K562 (cell line): ENCODE measurements around the gene PSMA6. TPM values are rescaled to one million over a fixed set of nuclear protein-coding genes. Genes with fewer than 3 reads are reported as not detected.
A peak's percentile ranks its signal among the peaks of the same experiment; 100 is the strongest.

Experiments
- BCL6 ChIP-seq: fragments of 250-450 bp; sonication (Bioruptor Pico); IDR thresholded peaks from 2 replicates; pipeline ENCODE4 v1.4.0; 2020
- CCNT2 ChIP-seq: IDR thresholded peaks from 2 replicates; pipeline ENCODE4 v1.6.1; 2011; ENCODE audit warnings: borderline replicate concordance, low read depth, mild to moderate bottlenecking, moderate library complexity, mixed read lengths, low read length; ENCODE audit not compliant: insufficient read length; ENCODE audit errors: extremely low read depth
- CHD1 ChIP-seq: fragments of 200-600 bp; sonication (generic); IDR thresholded peaks from one replicate; pipeline ENCODE4 v1.6.1; 2012; ENCODE audit warnings: mild to moderate bottlenecking, moderate library complexity, low read length, inconsistent platforms
- CHD2 ChIP-seq: IDR thresholded peaks from 2 replicates; pipeline ENCODE4 v1.6.1; 2011; ENCODE audit warnings: low read depth, low read length
- GATA2 ChIP-seq: sonication (generic); formaldehyde crosslinking; IDR thresholded peaks from 2 replicates; pipeline ENCODE4 v1.4.0; 2020; ENCODE audit warnings: mild to moderate bottlenecking, missing genetic modification reagents
- NCOR1 ChIP-seq: fragments of 450-650 bp; IDR thresholded peaks from 2 replicates; pipeline ENCODE4 v1.6.1; 2016; ENCODE audit warnings: mild to moderate bottlenecking, moderate library complexity
- OTX1 ChIP-seq: fragments of 450-650 bp; formaldehyde crosslinking; IDR thresholded peaks from 2 replicates; pipeline ENCODE4 v1.4.0; 2022; ENCODE audit warnings: mild to moderate bottlenecking
- PPARD ChIP-seq: fragments of 250-450 bp; sonication (Bioruptor Pico); IDR thresholded peaks from 2 replicates; pipeline ENCODE4 v1.8.0; 2022; ENCODE audit warnings: inconsistent platforms, mild to moderate bottlenecking, moderate library complexity
- PRMT5 ChIP-seq: sonication (generic); formaldehyde crosslinking; IDR thresholded peaks from 2 replicates; pipeline ENCODE4 v1.5.0; 2020; ENCODE audit warnings: missing genetic modification reagents
- PURB ChIP-seq: sonication (generic); formaldehyde crosslinking; IDR thresholded peaks from 2 replicates; pipeline ENCODE4 v1.9.0; 2021; ENCODE audit warnings: low read depth, mild to moderate bottlenecking, missing genetic modification reagents
- RBFOX2 ChIP-seq: fragments of 200-400 bp; formaldehyde crosslinking; IDR thresholded peaks from 2 replicates; pipeline ENCODE4 v1.6.1; 2017; ENCODE audit warnings: low read depth, mild to moderate bottlenecking, low read length, moderate library complexity
- SNRNP70 ChIP-seq: fragments of 200-400 bp; formaldehyde crosslinking; optimal IDR thresholded peaks from 2 replicates; pipeline ENCODE3; 2017; ENCODE audit warnings: low read depth, low read length
- SOX6 ChIP-seq: fragments of 450-650 bp; IDR thresholded peaks from 2 replicates; pipeline ENCODE4 v1.6.1; 2014; ENCODE audit warnings: mild to moderate bottlenecking
- TAF1 ChIP-seq: IDR thresholded peaks from 2 replicates; pipeline ENCODE4 v1.6.1; 2011; ENCODE audit warnings: mild to moderate bottlenecking, low read length, moderate library complexity; ENCODE audit not compliant: insufficient read depth, control insufficient read depth, severe bottlenecking; ENCODE audit errors: extremely low read depth
- TARDBP ChIP-seq: fragments of 450-650 bp; IDR thresholded peaks from 2 replicates; pipeline ENCODE4 v1.6.1; 2016
- U2AF1 ChIP-seq: fragments of 200-400 bp; formaldehyde crosslinking; optimal IDR thresholded peaks from 2 replicates; pipeline ENCODE3; 2017; ENCODE audit warnings: mild to moderate bottlenecking, low read depth, low read length, moderate library complexity
- XRCC4 ChIP-seq: IDR thresholded peaks from one replicate; pipeline ENCODE4 v1.6.1; 2011; ENCODE audit not compliant: insufficient read depth, insufficient read length; ENCODE audit errors: extremely low read depth
- ZFP30 ChIP-seq: fragments of 250-450 bp; sonication (Bioruptor Pico); IDR thresholded peaks from 2 replicates; pipeline ENCODE4 v1.8.0; 2022; ENCODE audit warnings: moderate library complexity, mild to moderate bottlenecking, inconsistent platforms, borderline replicate concordance
- ZFPM2 ChIP-seq: fragments of 250-450 bp; sonication (Bioruptor Pico); IDR thresholded peaks from 2 replicates; pipeline ENCODE4 v1.5.1; 2022; ENCODE audit warnings: mild to moderate bottlenecking
- ZNF24 ChIP-seq: fragments of 450-650 bp; IDR thresholded peaks from 2 replicates; pipeline ENCODE4 v1.6.1; 2016
- ZNF324 ChIP-seq: fragments of 250-450 bp; sonication (Bioruptor Pico); IDR thresholded peaks from 2 replicates; pipeline ENCODE4 v1.4.0; 2020; ENCODE audit warnings: mild to moderate bottlenecking
- ZNF408 ChIP-seq: fragments of 250-450 bp; sonication (Bioruptor Pico); IDR thresholded peaks from 2 replicates; pipeline ENCODE4 v1.4.0; 2020; ENCODE audit warnings: low read depth, mild to moderate bottlenecking, moderate library complexity
- ZNF57 ChIP-seq: fragments of 450-650 bp; formaldehyde crosslinking; IDR thresholded peaks from 2 replicates; pipeline ENCODE4 v1.4.0; 2020; ENCODE audit warnings: mild to moderate bottlenecking, moderate library complexity
- ZNF644 ChIP-seq: fragments of 200-800 bp; sonication (Bioruptor generic); IDR thresholded peaks from 2 replicates; pipeline ENCODE4 v1.6.1; 2016; ENCODE audit warnings: low read depth, missing genetic modification characterization, missing compliant biosample characterization
- polyA plus RNA-seq, 8 experiments: library from polyadenylated mRNA; depleted of rRNA in 4 of 8; stranded (reverse) in 5 of 8; unstranded in 3 of 8; fragments of >200 nt; fragmentation: Nextera tagmentation in 2 of 8; fragmentation: Illumina TruSeq in 1 of 8; extraction: Ambion mirVana in 2 of 8; extraction: Trizol in 1 of 8; gene quantifications; 2 replicates each; pipeline versions ENCODE4 v1.2.1 to v1.2.3, GENCODE V29; 2011 to 2014; ENCODE audit warnings: inconsistent platforms in 1 of 8, missing spikeins in 1 of 8
- total RNA-seq, 7 experiments: library from RNA; depleted of rRNA in 6 of 7; stranded (reverse); fragments of >200 nt in 6 of 7; fragmentation: Illumina TruSeq in 2 of 7; extraction: Trizol in 2 of 7; gene quantifications; 2 replicates each; pipeline versions ENCODE4 v1.2.1 to v1.2.3, GENCODE V29; 2011 to 2021; ENCODE audit warnings: low replicate concordance in 1 of 7
- TF ChIP-seq, protein P1 (sequence below): fragments of 450-650 bp; IDR thresholded peaks from 2 replicates; pipeline ENCODE4 v1.7.0; 2016; ENCODE audit warnings: borderline replicate concordance
- TF ChIP-seq, protein P2 (sequence below): fragments of 250-450 bp; sonication (Bioruptor Pico); IDR thresholded peaks from 2 replicates; pipeline ENCODE4 v1.5.0; 2020; ENCODE audit warnings: mild to moderate bottlenecking
- TF ChIP-seq, protein P3 (sequence below): fragments of 450-650 bp; IDR thresholded peaks from 2 replicates; pipeline ENCODE4 v1.6.1; 2017; ENCODE audit warnings: mild to moderate bottlenecking, moderate library complexity

PSMA6 gene
- total and polyA plus RNA-seq, 9 of the 15 experiments (the other 6 are each of a cell fraction or from before 2014, with no cell fraction given), result 210 to 952 (median 288) TPM

DNA sequence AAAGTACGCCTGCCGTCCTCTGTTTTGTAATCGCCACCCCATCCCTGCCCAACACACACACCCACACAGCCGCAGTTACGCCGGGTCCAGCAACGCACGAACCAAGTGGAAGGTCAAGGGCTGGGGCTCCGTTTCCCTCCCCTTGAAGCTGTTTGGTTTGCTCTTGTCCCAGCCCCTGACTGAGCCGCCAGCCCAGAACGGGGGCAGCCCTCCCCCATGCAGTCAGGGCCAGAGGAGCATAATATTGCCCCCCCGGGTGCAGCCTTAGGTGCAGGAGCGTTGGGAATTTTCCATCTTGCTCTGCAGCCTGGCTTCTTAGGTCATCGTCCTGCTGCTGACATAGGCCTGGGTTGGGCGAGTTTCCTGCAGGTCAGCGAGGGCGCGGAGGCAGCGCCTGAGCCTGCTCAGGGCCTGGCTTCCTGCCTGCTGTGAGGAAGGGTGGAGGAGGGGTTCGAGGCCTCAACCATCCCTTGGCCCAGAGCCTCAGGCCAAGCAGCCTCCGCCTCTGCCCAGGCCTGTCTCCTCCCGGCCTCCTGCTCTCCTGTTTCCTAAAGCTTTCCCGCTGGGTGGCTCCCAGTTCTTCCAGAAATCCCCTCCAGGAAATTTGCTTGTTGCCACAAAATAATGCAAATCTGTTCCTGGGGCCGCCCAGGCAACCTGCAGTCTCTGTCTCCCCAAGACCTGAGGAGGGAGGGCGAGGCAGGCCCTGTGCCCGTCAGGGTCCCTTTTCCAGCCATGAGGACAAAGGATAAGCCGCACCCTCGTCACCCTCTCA lies 44.5 kb downstream of the PSMA6 start (continued):
- no peak; the same call in 1 of the 2 replicates for TF ChIP-seq BCL6 (CRISPR knock-in tag)
- no peak for TF ChIP-seq TARDBP
- TF ChIP-seq, protein P1, sequence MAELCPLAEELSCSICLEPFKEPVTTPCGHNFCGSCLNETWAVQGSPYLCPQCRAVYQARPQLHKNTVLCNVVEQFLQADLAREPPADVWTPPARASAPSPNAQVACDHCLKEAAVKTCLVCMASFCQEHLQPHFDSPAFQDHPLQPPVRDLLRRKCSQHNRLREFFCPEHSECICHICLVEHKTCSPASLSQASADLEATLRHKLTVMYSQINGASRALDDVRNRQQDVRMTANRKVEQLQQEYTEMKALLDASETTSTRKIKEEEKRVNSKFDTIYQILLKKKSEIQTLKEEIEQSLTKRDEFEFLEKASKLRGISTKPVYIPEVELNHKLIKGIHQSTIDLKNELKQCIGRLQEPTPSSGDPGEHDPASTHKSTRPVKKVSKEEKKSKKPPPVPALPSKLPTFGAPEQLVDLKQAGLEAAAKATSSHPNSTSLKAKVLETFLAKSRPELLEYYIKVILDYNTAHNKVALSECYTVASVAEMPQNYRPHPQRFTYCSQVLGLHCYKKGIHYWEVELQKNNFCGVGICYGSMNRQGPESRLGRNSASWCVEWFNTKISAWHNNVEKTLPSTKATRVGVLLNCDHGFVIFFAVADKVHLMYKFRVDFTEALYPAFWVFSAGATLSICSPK, result no peak
- TF ChIP-seq ZNF408, result no peak
- TF ChIP-seq, protein P2, sequence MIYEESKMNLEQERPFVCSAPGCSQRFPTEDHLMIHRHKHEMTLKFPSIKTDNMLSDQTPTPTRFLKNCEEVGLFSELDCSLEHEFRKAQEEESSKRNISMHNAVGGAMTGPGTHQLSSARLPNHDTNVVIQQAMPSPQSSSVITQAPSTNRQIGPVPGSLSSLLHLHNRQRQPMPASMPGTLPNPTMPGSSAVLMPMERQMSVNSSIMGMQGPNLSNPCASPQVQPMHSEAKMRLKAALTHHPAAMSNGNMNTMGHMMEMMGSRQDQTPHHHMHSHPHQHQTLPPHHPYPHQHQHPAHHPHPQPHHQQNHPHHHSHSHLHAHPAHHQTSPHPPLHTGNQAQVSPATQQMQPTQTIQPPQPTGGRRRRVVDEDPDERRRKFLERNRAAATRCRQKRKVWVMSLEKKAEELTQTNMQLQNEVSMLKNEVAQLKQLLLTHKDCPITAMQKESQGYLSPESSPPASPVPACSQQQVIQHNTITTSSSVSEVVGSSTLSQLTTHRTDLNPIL (CRISPR knock-in tag), result no peak
- no peak for TF ChIP-seq CHD1
- no peak for TF ChIP-seq U2AF1
- TF ChIP-seq SNRNP70, result no peak
- no peak for TF ChIP-seq ZFP30 (CRISPR knock-in tag)
- TF ChIP-seq CCNT2, result no peak
- TF ChIP-seq PPARD (CRISPR knock-in tag), result no peak
- peak; percentile 58 for TF ChIP-seq ZNF644 (tag)
- peak; percentile 21 for TF ChIP-seq TAF1
- peak; percentile 70 for TF ChIP-seq RBFOX2
- no peak for TF ChIP-seq CHD2
- TF ChIP-seq ZNF24, result no peak
- no peak for TF ChIP-seq PRMT5 (CRISPR knock-in tag)
- no peak for TF ChIP-seq ZFPM2 (CRISPR knock-in tag)
- no peak for TF ChIP-seq NCOR1
- TF ChIP-seq XRCC4, result no peak
- TF ChIP-seq, protein P3, sequence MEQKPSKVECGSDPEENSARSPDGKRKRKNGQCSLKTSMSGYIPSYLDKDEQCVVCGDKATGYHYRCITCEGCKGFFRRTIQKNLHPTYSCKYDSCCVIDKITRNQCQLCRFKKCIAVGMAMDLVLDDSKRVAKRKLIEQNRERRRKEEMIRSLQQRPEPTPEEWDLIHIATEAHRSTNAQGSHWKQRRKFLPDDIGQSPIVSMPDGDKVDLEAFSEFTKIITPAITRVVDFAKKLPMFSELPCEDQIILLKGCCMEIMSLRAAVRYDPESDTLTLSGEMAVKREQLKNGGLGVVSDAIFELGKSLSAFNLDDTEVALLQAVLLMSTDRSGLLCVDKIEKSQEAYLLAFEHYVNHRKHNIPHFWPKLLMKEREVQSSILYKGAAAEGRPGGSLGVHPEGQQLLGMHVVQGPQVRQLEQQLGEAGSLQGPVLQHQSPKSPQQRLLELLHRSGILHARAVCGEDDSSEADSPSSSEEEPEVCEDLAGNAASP, result no peak
- TF ChIP-seq GATA2, result no peak
- TF ChIP-seq OTX1 (CRISPR knock-in tag), result 0 out of 2 replicates have a peak, but pooled peaks have one; percentile 24
- no peak for TF ChIP-seq ZNF324 (CRISPR knock-in tag)
- no peak for TF ChIP-seq SOX6
- TF ChIP-seq PURB (CRISPR knock-in tag), result no peak
- no peak for TF ChIP-seq ZNF57 (CRISPR knock-in tag)
